OCI-LY7 (cell line): ENCODE results near the gene SPP2. TPM values are rescaled to one million over a fixed set of nuclear protein-coding genes. Genes with fewer than 3 reads are reported as not detected.

ENCODE experiments used
- BruUV-seq: library from RNA; stranded (reverse); fragments of 400-500 nt; replicated peaks from 2 replicates; lab custom pipeline; 2021; lab: Mats Ljungman, UMichigan
- CTCF ChIA-PET: fragments of 300-600 bp; sonication (Branson Sonifier 250); formaldehyde crosslinking; loops from one replicate; lab custom pipeline; 2022; ENCODE audit warnings: antibody characterized with exemption; ENCODE audit not compliant: unreplicated experiment; lab: Charles Lee
- POLR2A ChIA-PET: fragments of 300-600 bp; sonication (Branson Sonifier 250); formaldehyde crosslinking; loops from one replicate; lab custom pipeline; 2022; ENCODE audit warnings: antibody characterized with exemption; lab: Charles Lee
- DNase-seq: peaks from one replicate; pipeline ENCODE4 v3.0.0-alpha.2; 2015; ENCODE audit warnings: low spot score
- H2AFZ ChIP-seq: fragments of 200-600 bp; sonication (generic), shearing (Covaris generic); 2 replicates; pipeline ENCODE4 v1.6.1; 2014; ENCODE audit warnings: mild to moderate bottlenecking, antibody characterized with exemption, low read length, moderate library complexity
- H3K27ac ChIP-seq: fragments of 200-600 bp; sonication (generic); 2 replicates; pipeline ENCODE4 v1.5.1; 2014; ENCODE audit warnings: mixed run types, low read depth, mild to moderate bottlenecking, moderate library complexity, low read length, inconsistent platforms; ENCODE audit not compliant: poor library complexity, severe bottlenecking
- H3K36me3 ChIP-seq: fragments of 200-600 bp; sonication (generic); 2 replicates; pipeline ENCODE4 v1.6.1; 2014; ENCODE audit warnings: mild to moderate bottlenecking, antibody characterized with exemption, low read length, moderate library complexity, mixed read lengths; ENCODE audit not compliant: insufficient read depth
- H3K4me1 ChIP-seq: fragments of 200-600 bp; sonication (generic); 2 replicates; pipeline ENCODE4 v1.5.1; 2014; ENCODE audit warnings: mild to moderate bottlenecking, low read length; ENCODE audit not compliant: insufficient read depth, poor library complexity, severe bottlenecking
- H3K4me2 ChIP-seq: fragments of 200-600 bp; sonication (generic); 2 replicates; pipeline ENCODE4 v1.6.1; 2014; ENCODE audit warnings: mild to moderate bottlenecking, low read length
- H3K4me3 ChIP-seq: fragments of 200-600 bp; sonication (generic); 2 replicates; pipeline ENCODE4 v1.5.1; 2014; ENCODE audit warnings: mild to moderate bottlenecking, low read depth, low read length; ENCODE audit not compliant: poor library complexity, severe bottlenecking
- H3K79me2 ChIP-seq: fragments of 200-600 bp; sonication (generic); 2 replicates; pipeline ENCODE4 v1.6.1; 2016; ENCODE audit warnings: low read depth, mild to moderate bottlenecking, low read length, moderate library complexity, mixed read lengths; ENCODE audit not compliant: insufficient read depth
- H3K9me2 ChIP-seq: fragments of 200-600 bp; sonication (generic); 2 replicates; pipeline ENCODE4 v1.6.1; 2016; ENCODE audit warnings: mild to moderate bottlenecking, low read length, mixed read lengths; ENCODE audit not compliant: insufficient read depth
- H3K9me3 ChIP-seq: fragments of 200-600 bp; sonication (generic); 2 replicates; pipeline ENCODE4 v1.6.1; 2014; ENCODE audit warnings: mild to moderate bottlenecking, mixed run types, low read length, mixed read lengths
- H4K20me1 ChIP-seq: fragments of 200-600 bp; sonication (generic); 2 replicates; pipeline ENCODE4 v1.6.1; 2014; ENCODE audit warnings: mild to moderate bottlenecking, antibody characterized with exemption, low read length, moderate library complexity, mixed read lengths; ENCODE audit not compliant: insufficient read depth
- CTCF ChIP-seq: fragments of 200-600 bp; sonication (generic); conservative IDR thresholded peaks from 2 replicates; pipeline ENCODE4 v1.5.1; 2014; ENCODE audit warnings: mild to moderate bottlenecking, antibody characterized with exemption, low read length, moderate library complexity, mixed read lengths
- EZH2phosphoT487 ChIP-seq: fragments of 200-600 bp; sonication (generic); IDR thresholded peaks from 2 replicates; pipeline ENCODE4 v1.6.1; 2018; ENCODE audit warnings: low read depth, borderline replicate concordance, mild to moderate bottlenecking, mixed run types, antibody characterized with exemption, low read length, moderate library complexity, mixed read lengths
- intact Hi-C: fragments of 100-400 bp; cut with micrococcal nuclease; formaldehyde crosslinking; loops from one replicate; pipeline ENCODE4 v1.10.0; 2022; ENCODE audit not compliant: unreplicated experiment
- total RNA-seq, 2 experiments: library from RNA; depleted of rRNA in 1 of 2; stranded (reverse); fragments of >200 nt in 1 of 2; shearing (Covaris generic) in 1 of 2; gene quantifications; 2 replicates each; pipeline ENCODE4 v1.2.3, GENCODE V29; 2014 to 2022

SPP2 gene
- total RNA-seq, 2 experiments from 2014 or later = not detected

GRCh38 chr2:234116010-234116409, 65.5 kb downstream of the SPP2 start:
- Histone ChIP-seq H3K4me2 (no peak overlapping the region), H3K4me1 (no peaks in the 10 kb centered on the region), H3K79me2 (no peaks in the 10 kb centered on the region), H3K36me3 (no peaks in the 10 kb centered on the region), H3K9me2 (no peaks in the 10 kb centered on the region), H2AFZ (no peak overlapping the region), H4K20me1 (no peaks in the 10 kb centered on the region), H3K9me3 (no peaks in the 10 kb centered on the region), H3K4me3 (no peak overlapping the region), H3K27ac (no peak overlapping the region)
- no TSS peak for BruUV-seq
- DNase-seq = no peak
- TF ChIP-seq CTCF = no peak
- no peak for TF ChIP-seq EZH2phosphoT487
- intact Hi-C loops = no loop called here
- CTCF ChIA-PET = no interaction called here
- POLR2A ChIA-PET = no interaction called here

GRCh38 chr2:234121999-234122398, 71.5 kb downstream of the SPP2 start:
- Histone ChIP-seq H4K20me1 (no peaks in the 10 kb centered on the region), H3K9me2 (no peaks in the 10 kb centered on the region), H3K4me2 (no peak overlapping the region), H3K79me2 (no peaks in the 10 kb centered on the region), H3K4me1 (no peaks in the 10 kb centered on the region), H2AFZ (no peak overlapping the region), H3K27ac (no peak overlapping the region), H3K4me3 (no peak overlapping the region), H3K9me3 (no peaks in the 10 kb centered on the region), H3K36me3 (no peaks in the 10 kb centered on the region)
- POLR2A ChIA-PET = no interaction called here
- CTCF ChIA-PET = no interaction called here
- TF ChIP-seq CTCF (no peak), EZH2phosphoT487 (no peak)
- no peak for DNase-seq
- BruUV-seq = no TSS peak
- intact Hi-C loops = no loop called here

GRCh38 chr2:234125451-234126145, 75.1 kb downstream of the SPP2 start:
- H3K4me1 ChIP-seq = no peaks in the 10 kb centered on the region
- H3K4me3 ChIP-seq = no peak overlapping the region
- H3K9me3 ChIP-seq = no peaks in the 10 kb centered on the region
- H2AFZ ChIP-seq = no peak overlapping the region
- no peaks in the 10 kb centered on the region for H3K36me3 ChIP-seq
- no peak for DNase-seq
- ChIA-PET POLR2A (interaction anchor here (1.2 kb wide), 1 partner anchor 19 kb away, joined by 3 read pairs; no protein-coding TSS in a partner anchor), CTCF (no interaction called here)
- no peaks in the 10 kb centered on the region for H3K79me2 ChIP-seq
- H3K4me2 ChIP-seq = no peak overlapping the region
- no peaks in the 10 kb centered on the region for H4K20me1 ChIP-seq
- intact Hi-C loops = no loop called here
- BruUV-seq = no TSS peak
- H3K27ac ChIP-seq = no peak overlapping the region
- H3K9me2 ChIP-seq = no peaks in the 10 kb centered on the region
- TF ChIP-seq CTCF (no peak), EZH2phosphoT487 (no peak)
